Lower leg skin (tissue), 3 donors: ENCODE results near the gene STX1B.

Source experiments
- POLR2A ChIP-seq, 2 donors: fragments of 450-650 bp; IDR thresholded peaks; one replicate each; pipeline ENCODE4 v1.6.1; 2016 to 2017; ENCODE audit warnings: antibody characterized with exemption in 2 of 2, mild to moderate bottlenecking in 1 of 2, moderate library complexity in 1 of 2
- TF ChIP-seq, protein P1 (sequence below), 3 donors: fragments of 450-650 bp; IDR thresholded peaks; one replicate each; pipeline ENCODE4 v1.5.1; 2016; ENCODE audit warnings: antibody characterized with exemption in 3 of 3, mild to moderate bottlenecking in 3 of 3, moderate library complexity in 2 of 3

DNA sequence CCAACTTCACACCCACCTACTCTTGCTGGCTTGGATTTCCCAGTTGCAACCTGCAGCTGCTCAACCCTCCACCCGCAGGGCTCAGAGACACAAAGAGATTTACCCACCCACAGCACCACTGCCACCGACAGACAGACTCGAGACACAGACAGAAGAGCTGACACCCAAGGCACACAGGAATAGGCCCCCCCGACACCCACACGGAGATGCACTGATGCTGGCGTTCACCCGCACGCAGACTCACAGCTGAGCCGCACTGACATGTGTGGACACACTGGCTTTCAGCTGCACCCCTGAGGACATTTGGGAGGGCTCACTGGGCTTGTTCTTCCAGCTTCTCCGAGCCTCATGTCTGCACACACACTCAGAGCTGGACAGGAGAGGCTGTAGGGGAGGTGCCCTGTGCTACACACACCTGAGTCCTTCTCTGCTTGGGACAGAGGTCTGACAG lies 8.2 kb downstream of the STX1B start:
- TF ChIP-seq, protein P1, sequence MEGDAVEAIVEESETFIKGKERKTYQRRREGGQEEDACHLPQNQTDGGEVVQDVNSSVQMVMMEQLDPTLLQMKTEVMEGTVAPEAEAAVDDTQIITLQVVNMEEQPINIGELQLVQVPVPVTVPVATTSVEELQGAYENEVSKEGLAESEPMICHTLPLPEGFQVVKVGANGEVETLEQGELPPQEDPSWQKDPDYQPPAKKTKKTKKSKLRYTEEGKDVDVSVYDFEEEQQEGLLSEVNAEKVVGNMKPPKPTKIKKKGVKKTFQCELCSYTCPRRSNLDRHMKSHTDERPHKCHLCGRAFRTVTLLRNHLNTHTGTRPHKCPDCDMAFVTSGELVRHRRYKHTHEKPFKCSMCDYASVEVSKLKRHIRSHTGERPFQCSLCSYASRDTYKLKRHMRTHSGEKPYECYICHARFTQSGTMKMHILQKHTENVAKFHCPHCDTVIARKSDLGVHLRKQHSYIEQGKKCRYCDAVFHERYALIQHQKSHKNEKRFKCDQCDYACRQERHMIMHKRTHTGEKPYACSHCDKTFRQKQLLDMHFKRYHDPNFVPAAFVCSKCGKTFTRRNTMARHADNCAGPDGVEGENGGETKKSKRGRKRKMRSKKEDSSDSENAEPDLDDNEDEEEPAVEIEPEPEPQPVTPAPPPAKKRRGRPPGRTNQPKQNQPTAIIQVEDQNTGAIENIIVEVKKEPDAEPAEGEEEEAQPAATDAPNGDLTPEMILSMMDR (IDR thresholded peaks at IDR 0.05) = no peak
- no peak for TF ChIP-seq POLR2A (IDR thresholded peaks at IDR 0.05)
